ENCODE measurements around the gene TP53.

- TF ChIP-seq CTCF (IDR thresholded peaks at IDR 0.05), result no peak
- no peak for TF ChIP-seq POLR2A (IDR thresholded peaks at IDR 0.05)
These were observed 61.0 kb downstream of the TP53 start for GRCh38 chr17:7626307-7626706.
